ENCODE measurements around the gene PRR5. TPM values are rescaled to one million over a fixed set of nuclear protein-coding genes. Genes with fewer than 3 reads are reported as not detected.

PRR5 gene
- total RNA-seq, 3 donors from 2014 or later, result 23.7 to 39.5 (median 29.5) TPM

- TF ChIP-seq POLR2A (IDR thresholded peaks at IDR 0.05), result no peak
- no peak for TF ChIP-seq POLR2AphosphoS5 (IDR thresholded peaks at IDR 0.05)
- TF ChIP-seq CTCF (IDR thresholded peaks at IDR 0.05), result no peak
Measured at GRCh38 chr22:44786610-44787009, 84.6 kb downstream of the PRR5 start.

More at GRCh38 chr22:44786610-44787009, 84.6 kb downstream of the PRR5 start:
- no peak for DNase-seq (ENCODE audit: low spot score in 2 of 2)
- Histone ChIP-seq H3K27me3 (no peaks in the 10 kb centered on the region), H3K4me1 (no peaks in the 10 kb centered on the region), H3K4me3 (no peak overlapping the region), H3K9me3 (no peaks in the 10 kb centered on the region), H3K27ac (no peak overlapping the region), H3K36me3 (no peaks in the 10 kb centered on the region)
- intact Hi-C loops (cut with DNase I; ENCODE audit: low total_unique reads), result no loop called here

Other genes starting within 250 kb of the PRR5 start
- gene RTL6, start 204.0 kb upstream of the PRR5 start, total RNA-seq, result 10 to 100 TPM; 19.7 to 21.5 (median 20.8) TPM
- gene ARHGAP8, start 50.4 kb downstream of the PRR5 start, total RNA-seq, result 10 to 100 TPM in 2 of 3 donors, 1 to 10 TPM in 1; 9.8 to 39.4 (median 32.4) TPM